HG02884 (cell line): ENCODE data around the gene ATP9A.
"Not testable (repeated sequence)": the region's sequence is repeated elsewhere in the genome, so short reads cannot be mapped to it uniquely, and the experiment has no call there.

Experiments used
- ATAC-seq: cut with Tn5 transposase; IDR thresholded peaks from one replicate; pipeline ENCODE4 v1.9.1; 2021; ENCODE audit warnings: mild to moderate bottlenecking, moderate library complexity; ENCODE audit not compliant: unreplicated experiment

ATP9A gene

GRCh38 chr20:51731731-51732095 lies 36.5 kb downstream of the ATP9A start:
- ATAC-seq = no peak

GRCh38 chr20:51729771-51730170 lies 38.4 kb downstream of the ATP9A start:
- no peak for ATAC-seq

GRCh38 chr20:51728737-51729136 lies 39.5 kb downstream of the ATP9A start:
- no peak for ATAC-seq

GRCh38 chr20:51727872-51728271 lies 40.3 kb downstream of the ATP9A start:
- no peak for ATAC-seq

GRCh38 chr20:51725584-51726176 lies 42.5 kb downstream of the ATP9A start:
- no peak for ATAC-seq

- ATAC-seq = not testable (repeated sequence)
These were observed 45.2 kb downstream of the ATP9A start for GRCh38 chr20:51723026-51723425.

- not testable (repeated sequence) for ATAC-seq
These were observed 45.9 kb downstream of the ATP9A start for GRCh38 chr20:51722246-51722645.

- ATAC-seq = no peak
These were observed 47.3 kb downstream of the ATP9A start for GRCh38 chr20:51720854-51721253.

GRCh38 chr20:51720384-51720783 lies 47.8 kb downstream of the ATP9A start:
- no peak for ATAC-seq

GRCh38 chr20:51715856-51716185 lies 52.4 kb downstream of the ATP9A start:
- no peak for ATAC-seq

GRCh38 chr20:51715163-51715855 lies 52.9 kb downstream of the ATP9A start:
- ATAC-seq = no peak

- ATAC-seq = no peak
These were observed 55.0 kb downstream of the ATP9A start for GRCh38 chr20:51713213-51713598.

- ATAC-seq = no peak
These were observed 55.5 kb downstream of the ATP9A start for GRCh38 chr20:51712501-51713212.

GRCh38 chr20:51711426-51711825 lies 56.8 kb downstream of the ATP9A start:
- no peak for ATAC-seq

- ATAC-seq = no peak
These were observed 57.8 kb downstream of the ATP9A start for GRCh38 chr20:51710361-51710894.

GRCh38 chr20:51705400-51705799 lies 62.8 kb downstream of the ATP9A start:
- no peak for ATAC-seq

GRCh38 chr20:51703400-51704287 lies 64.5 kb downstream of the ATP9A start:
- no peak for ATAC-seq

- ATAC-seq = no peak
These were observed 65.6 kb downstream of the ATP9A start for GRCh38 chr20:51702556-51702955.

- no peak for ATAC-seq
These were observed 67.3 kb downstream of the ATP9A start for GRCh38 chr20:51700809-51701285.

GRCh38 chr20:51698252-51698651 lies 69.9 kb downstream of the ATP9A start:
- no peak for ATAC-seq
